K562 (cell line): ENCODE data around the gene ZNF141. TPM values are rescaled to one million over a fixed set of nuclear protein-coding genes. Genes with fewer than 3 reads are reported as not detected.
"Not testable (repeated sequence)": the region's sequence is repeated elsewhere in the genome, so short reads cannot be mapped to it uniquely, and the experiment has no call there.

Experiments used
- ATAC-seq: fragments of 200-7000 bp; cut with Tn5 transposase; 3 replicates; pipeline ENCODE4 v1.9.1; 2020; ENCODE audit warnings: moderate library complexity
- BruUV-seq: library from RNA; stranded (reverse); fragments of 400-500 nt; replicated peaks from 2 replicates; lab custom pipeline; 2021; lab: Mats Ljungman, UMichigan
- CTCF ChIA-PET: fragments of 300-600 bp; formaldehyde crosslinking; extraction: SDS; loops from one replicate; lab custom pipeline; 2021; ENCODE audit warnings: low intra/inter-chr PET ratio; lab: Yijun Ruan, JAX
- POLR2A ChIA-PET: fragments of 300-600, 350-650 bp; sonication (Branson Sonifier 250); formaldehyde crosslinking; extraction: SDS; loops from one replicate; lab custom pipeline; 2021; ENCODE audit warnings: antibody characterized with exemption, inconsistent platforms; lab: Yijun Ruan, JAX
- DNase-seq, 4 experiments: peaks; one replicate each; pipeline versions ENCODE4 v3.0.0 to v3.0.0-alpha.2; 2011 to 2018; ENCODE audit warnings: low spot score in 3 of 4, mixed read lengths in 3 of 4; ENCODE audit errors: extremely low read depth in 1 of 4
- FAIRE-seq: peaks from 2 replicates; lab custom pipeline; 2011; peaks lifted over from hg19 to GRCh38; lab: Jason Lieb, UNC
- H2AFZ ChIP-seq: 2 replicates; pipeline ENCODE4 v1.6.0; 2011; ENCODE audit warnings: low read depth, low read length, control low read depth, inconsistent platforms
- H3K27ac ChIP-seq: fragments of 200-600 bp; 3 replicates; pipeline ENCODE4 v1.8.0; 2011; ENCODE audit warnings: low read depth, mild to moderate bottlenecking, control low read depth, inconsistent platforms, low read length, moderate library complexity, mixed read lengths; ENCODE audit errors: extremely low read depth
- H3K27me3 ChIP-seq, 2 experiments: fragments of 300-600 bp in 1 of 2; 2 replicates in 1 of 2; 3 replicates in 1 of 2; pipeline versions ENCODE4 v1.6.0 to v1.8.0; 2011; ENCODE audit warnings: inconsistent platforms in 2 of 2, low read length in 2 of 2, mild to moderate bottlenecking in 1 of 2, mixed read lengths in 1 of 2, moderate library complexity in 1 of 2; ENCODE audit not compliant: control insufficient read depth in 2 of 2, insufficient read depth in 2 of 2
- H3K36me3 ChIP-seq: fragments of 300-600 bp; 3 replicates; pipeline ENCODE4 v1.8.0; 2011; ENCODE audit warnings: mild to moderate bottlenecking, low read length, inconsistent platforms; ENCODE audit not compliant: control insufficient read depth, insufficient read depth
- H3K4me1 ChIP-seq, 2 experiments: fragments of 200-600 bp in 1 of 2; replicated peaks in 1 of 2; 2 replicates in 1 of 2; 3 replicates in 1 of 2; pipeline versions ENCODE4 v1.5.1 to v1.8.0; 2011; ENCODE audit warnings: inconsistent platforms in 2 of 2, low read length in 2 of 2, mild to moderate bottlenecking in 1 of 2, mixed read lengths in 1 of 2, moderate library complexity in 1 of 2; ENCODE audit not compliant: control insufficient read depth in 2 of 2, insufficient read depth in 2 of 2
- H3K4me2 ChIP-seq: 2 replicates; pipeline ENCODE4 v1.6.1; 2011; ENCODE audit warnings: low read length, control low read depth, inconsistent platforms, mixed read lengths; ENCODE audit not compliant: insufficient read depth
- H3K4me3 ChIP-seq: fragments of 200-600 bp; sonication (generic), shearing (Covaris generic); 2 replicates; pipeline ENCODE4 v1.5.1; 2016; ENCODE audit warnings: control low read depth, inconsistent platforms
- H3K79me2 ChIP-seq: fragments of 200-600 bp; 3 replicates; pipeline ENCODE4 v1.8.0; 2011; ENCODE audit warnings: low read length, inconsistent platforms; ENCODE audit not compliant: control insufficient read depth, insufficient read depth
- H3K9ac ChIP-seq, 2 experiments: 2 replicates each; pipeline versions ENCODE4 v1.6.0 to v1.6.1; 2011; ENCODE audit warnings: low read depth in 2 of 2, low read length in 2 of 2, control low read depth in 1 of 2, inconsistent platforms in 1 of 2, mild to moderate bottlenecking in 1 of 2, mixed read lengths in 1 of 2; ENCODE audit not compliant: insufficient read depth in 1 of 2
- H3K9me1 ChIP-seq: one replicate; pipeline ENCODE4 v1.6.0; 2011; ENCODE audit warnings: inconsistent platforms, mild to moderate bottlenecking, low read length, moderate library complexity; ENCODE audit not compliant: control insufficient read depth, insufficient read depth
- H3K9me3 ChIP-seq: replicated peaks from 2 replicates; pipeline ENCODE4 v1.5.1; 2011; ENCODE audit warnings: low read depth, low read length, inconsistent platforms; ENCODE audit not compliant: control insufficient read depth, insufficient read depth
- H4K20me1 ChIP-seq: replicated peaks from 2 replicates; pipeline ENCODE4 v1.6.1; 2011; ENCODE audit warnings: low read length, inconsistent platforms, mixed read lengths; ENCODE audit not compliant: control insufficient read depth, insufficient read depth
- CTBP1 ChIP-seq: fragments of 450-650 bp; IDR thresholded peaks from 2 replicates; pipeline ENCODE4 v1.6.1; 2016; ENCODE audit warnings: borderline replicate concordance
- ETV5 ChIP-seq: sonication (generic); formaldehyde crosslinking; IDR thresholded peaks from 2 replicates; pipeline ENCODE4 v1.4.0; 2020; ENCODE audit warnings: low read depth, mild to moderate bottlenecking, missing genetic modification reagents
- HIVEP1 ChIP-seq: fragments of 250-450 bp; sonication (Bioruptor Pico); IDR thresholded peaks from 2 replicates; pipeline ENCODE4 v1.4.0; 2020; ENCODE audit warnings: mild to moderate bottlenecking
- LEF1 ChIP-seq: fragments of 450-650 bp; IDR thresholded peaks from 2 replicates; pipeline ENCODE4 v1.6.1; 2016; ENCODE audit warnings: mild to moderate bottlenecking
- NONO ChIP-seq, 2 experiments: fragments of 200-400 bp in 1 of 2; fragments of 450-650 bp in 1 of 2; formaldehyde crosslinking in 1 of 2; IDR thresholded peaks; 2 replicates each; pipeline ENCODE4 v1.6.1; 2017; ENCODE audit warnings: low read depth in 2 of 2, mild to moderate bottlenecking in 2 of 2, moderate library complexity in 2 of 2, low read length in 1 of 2
- SOX6 ChIP-seq: fragments of 450-650 bp; IDR thresholded peaks from 2 replicates; pipeline ENCODE4 v1.6.1; 2014; ENCODE audit warnings: mild to moderate bottlenecking
- XRCC5 ChIP-seq: fragments of 200-400 bp; formaldehyde crosslinking; IDR thresholded peaks from 2 replicates; pipeline ENCODE4 v1.6.1; 2017; ENCODE audit warnings: low read depth, mild to moderate bottlenecking, low read length
- ZNF174 ChIP-seq: fragments of 250-450 bp; sonication (Bioruptor Pico); IDR thresholded peaks from 2 replicates; pipeline ENCODE4 v1.4.0; 2020; ENCODE audit warnings: mild to moderate bottlenecking
- ZNF764 ChIP-seq: fragments of 250-450 bp; sonication (Bioruptor Pico); IDR thresholded peaks from 2 replicates; pipeline ENCODE4 v1.4.0; 2020; ENCODE audit warnings: low read depth, mild to moderate bottlenecking, moderate library complexity
- ZSCAN29 ChIP-seq: fragments of 450-650 bp; IDR thresholded peaks from 2 replicates; pipeline ENCODE4 v1.6.1; 2017
- WGBS: fragments of 100-300 bp; shearing (Covaris generic); methylation state at CpG from one replicate; pipeline ENCODE4 v1.1.6; 2016; ENCODE audit warnings: low coverage, mixed read lengths; ENCODE audit not compliant: insufficient coverage; ENCODE audit errors: missing lambda C conversion rate; 5-methylcytosine and 5-hydroxymethylcytosine counted together
- in situ Hi-C: fragments of 300-500 bp; cut with MboI; formaldehyde crosslinking; loops from 4 replicates; pipeline ENCODE4 v1.15.0; 2018; ENCODE audit warnings: inconsistent platforms, mixed read lengths
- intact Hi-C: fragments of 100-400 bp; cut with micrococcal nuclease; formaldehyde crosslinking; loops from 2 replicates; pipeline ENCODE4 v1.14.2; 2022
- polyA plus RNA-seq, 8 experiments: library from polyadenylated mRNA; depleted of rRNA in 4 of 8; stranded (reverse) in 5 of 8; unstranded in 3 of 8; fragments of >200 nt; fragmentation: Nextera tagmentation in 2 of 8; fragmentation: Illumina TruSeq in 1 of 8; extraction: Ambion mirVana in 2 of 8; extraction: Trizol in 1 of 8; gene quantifications; 2 replicates each; pipeline versions ENCODE4 v1.2.1 to v1.2.3, GENCODE V29; 2011 to 2014; ENCODE audit warnings: inconsistent platforms in 1 of 8, missing spikeins in 1 of 8
- total RNA-seq, 7 experiments: library from RNA; depleted of rRNA in 6 of 7; stranded (reverse); fragments of >200 nt in 6 of 7; fragmentation: Illumina TruSeq in 2 of 7; extraction: Trizol in 2 of 7; gene quantifications; 2 replicates each; pipeline versions ENCODE4 v1.2.1 to v1.2.3, GENCODE V29; 2011 to 2021; ENCODE audit warnings: low replicate concordance in 1 of 7
- TF ChIP-seq, protein P1 (sequence below): sonication (generic); formaldehyde crosslinking; IDR thresholded peaks from 2 replicates; pipeline ENCODE4 v1.9.0; 2022; ENCODE audit warnings: mild to moderate bottlenecking, missing genetic modification reagents
- TF ChIP-seq, protein P2 (sequence below), 2 experiments: fragments of 150-350 bp in 1 of 2; IDR thresholded peaks; 2 replicates each; pipeline ENCODE4 v1.6.1; 2012 to 2016; ENCODE audit warnings: low read depth in 2 of 2, low read length in 2 of 2, mild to moderate bottlenecking in 1 of 2, moderate library complexity in 1 of 2
- TF ChIP-seq, protein P3 (sequence below): sonication (generic); formaldehyde crosslinking; IDR thresholded peaks from 2 replicates; pipeline ENCODE4 v1.8.1; 2023; ENCODE audit warnings: mild to moderate bottlenecking, missing genetic modification reagents, moderate library complexity

ZNF141 gene
- total and polyA plus RNA-seq, 9 of the 15 experiments (the other 6 are each of a cell fraction or from before 2014, with no cell fraction given): 0.09 TPM; not detected in 8

DNA sequence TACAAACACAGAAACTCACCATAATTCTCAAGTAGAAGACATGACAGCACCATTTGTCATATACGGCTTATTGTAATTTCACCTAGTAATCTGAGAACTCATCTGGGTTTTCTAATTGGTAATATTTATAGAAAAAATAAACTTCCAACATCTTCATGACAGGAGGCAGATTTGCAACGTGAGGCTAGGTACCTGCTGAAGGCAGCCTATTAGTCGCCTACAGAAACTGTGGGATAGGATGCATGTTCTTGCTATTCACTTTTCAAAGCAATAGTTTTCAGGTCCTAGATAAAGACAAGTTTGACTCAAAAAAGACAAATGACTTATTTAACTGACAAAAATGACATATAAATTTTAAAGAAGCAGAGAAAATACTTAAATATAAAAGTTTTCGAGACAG is 35.2 kb upstream of the ZNF141 start:
- ChIA-PET CTCF (no interaction called here), POLR2A (no interaction called here)
- Histone ChIP-seq H3K9ac (no peak overlapping the region), H2AFZ (no peak overlapping the region), H3K4me3 (no peak overlapping the region), H3K27ac (no peak overlapping the region), H3K36me3 (no peaks in the 10 kb centered on the region), H3K9me3 (no peaks in the 10 kb centered on the region), H3K4me2 (no peak overlapping the region), H3K27me3 (no peaks in the 10 kb centered on the region), H3K79me2 (no peaks in the 10 kb centered on the region), H3K9me1 (no peaks in the 10 kb centered on the region), H3K4me1 (no peaks in the 10 kb centered on the region)
- intact Hi-C loops: no loop called here
- in situ Hi-C loops: no loop called here
- ATAC-seq: no peak
- FAIRE-seq: no peak
- DNase-seq: no peak
- 6% methylated on average over 4 of the region's 4 CpGs for WGBS
- TF ChIP-seq, protein P1, sequence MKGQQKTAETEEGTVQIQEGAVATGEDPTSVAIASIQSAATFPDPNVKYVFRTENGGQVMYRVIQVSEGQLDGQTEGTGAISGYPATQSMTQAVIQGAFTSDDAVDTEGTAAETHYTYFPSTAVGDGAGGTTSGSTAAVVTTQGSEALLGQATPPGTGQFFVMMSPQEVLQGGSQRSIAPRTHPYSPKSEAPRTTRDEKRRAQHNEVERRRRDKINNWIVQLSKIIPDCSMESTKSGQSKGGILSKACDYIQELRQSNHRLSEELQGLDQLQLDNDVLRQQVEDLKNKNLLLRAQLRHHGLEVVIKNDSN (CRISPR knock-in tag): no peak
- TF ChIP-seq, protein P2, sequence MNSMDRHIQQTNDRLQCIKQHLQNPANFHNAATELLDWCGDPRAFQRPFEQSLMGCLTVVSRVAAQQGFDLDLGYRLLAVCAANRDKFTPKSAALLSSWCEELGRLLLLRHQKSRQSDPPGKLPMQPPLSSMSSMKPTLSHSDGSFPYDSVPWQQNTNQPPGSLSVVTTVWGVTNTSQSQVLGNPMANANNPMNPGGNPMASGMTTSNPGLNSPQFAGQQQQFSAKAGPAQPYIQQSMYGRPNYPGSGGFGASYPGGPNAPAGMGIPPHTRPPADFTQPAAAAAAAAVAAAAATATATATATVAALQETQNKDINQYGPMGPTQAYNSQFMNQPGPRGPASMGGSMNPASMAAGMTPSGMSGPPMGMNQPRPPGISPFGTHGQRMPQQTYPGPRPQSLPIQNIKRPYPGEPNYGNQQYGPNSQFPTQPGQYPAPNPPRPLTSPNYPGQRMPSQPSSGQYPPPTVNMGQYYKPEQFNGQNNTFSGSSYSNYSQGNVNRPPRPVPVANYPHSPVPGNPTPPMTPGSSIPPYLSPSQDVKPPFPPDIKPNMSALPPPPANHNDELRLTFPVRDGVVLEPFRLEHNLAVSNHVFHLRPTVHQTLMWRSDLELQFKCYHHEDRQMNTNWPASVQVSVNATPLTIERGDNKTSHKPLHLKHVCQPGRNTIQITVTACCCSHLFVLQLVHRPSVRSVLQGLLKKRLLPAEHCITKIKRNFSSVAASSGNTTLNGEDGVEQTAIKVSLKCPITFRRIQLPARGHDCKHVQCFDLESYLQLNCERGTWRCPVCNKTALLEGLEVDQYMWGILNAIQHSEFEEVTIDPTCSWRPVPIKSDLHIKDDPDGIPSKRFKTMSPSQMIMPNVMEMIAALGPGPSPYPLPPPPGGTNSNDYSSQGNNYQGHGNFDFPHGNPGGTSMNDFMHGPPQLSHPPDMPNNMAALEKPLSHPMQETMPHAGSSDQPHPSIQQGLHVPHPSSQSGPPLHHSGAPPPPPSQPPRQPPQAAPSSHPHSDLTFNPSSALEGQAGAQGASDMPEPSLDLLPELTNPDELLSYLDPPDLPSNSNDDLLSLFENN (IDR thresholded peaks at IDR 0.05; ENCODE audit: low read depth in 2 of 2, low read length in 2 of 2): no peak
- TF ChIP-seq SOX6 (no peak), ZNF174 (CRISPR knock-in tag) (no peak), ZNF764 (CRISPR knock-in tag) (no peak), ETV5 (CRISPR knock-in tag) (no peak), LEF1 (no peak), ZSCAN29 (no peak), XRCC5 (no peak), HIVEP1 (no peak), NONO (IDR thresholded peaks at IDR 0.05; ENCODE audit: low read depth in 2 of 2, low read length in 1 of 2) (no peak), CTBP1 (no peak)
- TF ChIP-seq, protein P3, sequence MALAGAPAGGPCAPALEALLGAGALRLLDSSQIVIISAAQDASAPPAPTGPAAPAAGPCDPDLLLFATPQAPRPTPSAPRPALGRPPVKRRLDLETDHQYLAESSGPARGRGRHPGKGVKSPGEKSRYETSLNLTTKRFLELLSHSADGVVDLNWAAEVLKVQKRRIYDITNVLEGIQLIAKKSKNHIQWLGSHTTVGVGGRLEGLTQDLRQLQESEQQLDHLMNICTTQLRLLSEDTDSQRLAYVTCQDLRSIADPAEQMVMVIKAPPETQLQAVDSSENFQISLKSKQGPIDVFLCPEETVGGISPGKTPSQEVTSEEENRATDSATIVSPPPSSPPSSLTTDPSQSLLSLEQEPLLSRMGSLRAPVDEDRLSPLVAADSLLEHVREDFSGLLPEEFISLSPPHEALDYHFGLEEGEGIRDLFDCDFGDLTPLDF: no peak
- TF ChIP-seq, all 486 proteins: peak for 0
- H4K20me1 ChIP-seq: no peaks in the 10 kb centered on the region
- no TSS peak for BruUV-seq

DNA sequence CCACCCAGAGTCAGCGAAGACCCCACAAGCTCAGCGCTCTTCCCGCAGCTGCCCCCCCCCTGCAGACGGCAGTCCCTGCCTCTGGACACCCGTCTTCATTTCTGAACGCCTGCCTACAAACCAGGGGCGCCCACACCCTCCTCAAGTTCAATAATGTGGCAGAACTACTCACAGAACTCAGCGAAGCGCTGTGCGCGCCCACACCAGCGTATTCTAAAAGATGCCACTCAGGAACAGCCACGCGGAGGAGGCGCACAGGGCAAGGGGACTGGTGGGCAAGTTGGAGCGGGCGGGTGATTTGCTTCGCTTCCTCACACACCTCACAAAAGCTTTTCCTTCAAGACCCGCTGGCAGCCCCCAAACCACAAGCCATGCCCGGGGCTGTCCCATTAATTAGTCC is 33.1 kb upstream of the ZNF141 start:
- ATAC-seq, H2AFZ ChIP-seq, H3K4me2 ChIP-seq, H3K79me2 ChIP-seq, H3K9ac ChIP-seq, CTCF ChIA-PET, H3K9me3 ChIP-seq, H3K27ac ChIP-seq, H3K4me1 ChIP-seq, H3K4me3 ChIP-seq, H3K9me1 ChIP-seq, DNase-seq, H3K36me3 ChIP-seq, in situ Hi-C loops, H4K20me1 ChIP-seq, intact Hi-C loops, FAIRE-seq, H3K27me3 ChIP-seq, BruUV-seq: not testable (repeated sequence)
- WGBS: 4% methylated on average over 17 of the region's 20 CpGs
- POLR2A ChIA-PET: interaction anchor here (0.6 kb wide), 1 partner anchor 130 kb away, joined by 3 read pairs; no protein-coding TSS in a partner anchor
